HG03378 (cell line): Measurements from ENCODE around the gene MICAL1.
"Not testable (repeated sequence)": the region's sequence is repeated elsewhere in the genome, so short reads cannot be mapped to it uniquely, and the experiment has no call there.

Experiments used
- ATAC-seq: cut with Tn5 transposase; IDR thresholded peaks from one replicate; pipeline ENCODE4 v1.9.1; 2021; ENCODE audit warnings: mild to moderate bottlenecking, moderate library complexity; ENCODE audit not compliant: unreplicated experiment

Gene MICAL1

DNA sequence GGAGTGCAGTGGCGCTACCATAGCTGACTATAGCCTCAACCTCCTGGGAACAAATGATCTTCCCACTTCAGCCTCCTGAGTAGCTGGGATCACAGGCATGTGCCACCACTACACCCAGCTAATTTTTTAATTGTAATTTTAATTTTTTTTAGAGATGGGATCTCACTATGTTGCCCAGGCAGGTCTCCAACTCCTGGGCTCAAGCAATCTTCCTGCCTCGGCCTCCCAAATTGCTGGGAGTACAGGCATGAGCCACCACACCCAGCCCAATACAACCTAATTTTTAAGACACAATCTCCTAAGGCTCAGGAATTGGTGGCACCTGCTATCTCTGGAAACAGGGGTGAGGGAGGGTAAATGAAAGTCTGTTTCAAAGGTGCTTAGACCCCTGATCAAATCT lies 21.6 kb upstream of the MICAL1 start:
- no peak for ATAC-seq

DNA sequence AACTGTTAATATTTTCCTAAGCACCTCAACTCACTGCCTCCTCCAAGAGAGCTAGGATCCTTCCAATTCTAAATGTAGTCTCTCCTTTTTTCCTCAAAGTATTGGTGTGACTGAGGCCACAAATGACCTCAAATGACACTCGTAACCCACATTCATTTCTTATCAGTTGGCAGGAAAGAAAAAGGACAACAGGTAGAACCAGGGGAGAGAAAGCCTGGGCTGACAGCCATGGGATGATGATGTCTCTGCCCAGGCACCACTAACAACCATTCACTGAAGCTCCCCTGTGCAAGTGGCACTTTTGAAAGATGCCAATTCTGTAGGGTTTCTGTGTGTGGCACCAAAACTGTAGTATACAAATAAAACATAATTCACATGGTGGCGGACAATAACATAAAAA lies 20.1 kb upstream of the MICAL1 start:
- ATAC-seq = no peak

DNA sequence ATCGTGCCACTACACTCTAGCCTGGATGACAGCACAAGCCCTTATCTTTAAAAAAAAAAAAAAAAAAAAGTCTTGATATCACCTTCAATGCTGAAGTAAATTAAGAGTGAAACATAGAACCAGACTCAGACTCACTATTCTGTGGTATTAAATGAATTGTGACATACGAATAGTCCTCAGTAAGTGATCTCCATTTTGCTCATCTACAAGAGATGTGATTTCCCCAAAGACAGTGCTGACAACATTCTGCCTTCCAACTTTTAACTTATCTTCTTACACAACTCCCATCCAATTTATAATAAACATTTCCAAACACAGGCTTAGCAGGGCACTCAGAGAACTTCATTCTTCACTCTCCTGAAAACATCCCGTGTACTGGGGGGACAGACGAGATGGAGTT lies 19.4 kb upstream of the MICAL1 start:
- no peak for ATAC-seq

DNA sequence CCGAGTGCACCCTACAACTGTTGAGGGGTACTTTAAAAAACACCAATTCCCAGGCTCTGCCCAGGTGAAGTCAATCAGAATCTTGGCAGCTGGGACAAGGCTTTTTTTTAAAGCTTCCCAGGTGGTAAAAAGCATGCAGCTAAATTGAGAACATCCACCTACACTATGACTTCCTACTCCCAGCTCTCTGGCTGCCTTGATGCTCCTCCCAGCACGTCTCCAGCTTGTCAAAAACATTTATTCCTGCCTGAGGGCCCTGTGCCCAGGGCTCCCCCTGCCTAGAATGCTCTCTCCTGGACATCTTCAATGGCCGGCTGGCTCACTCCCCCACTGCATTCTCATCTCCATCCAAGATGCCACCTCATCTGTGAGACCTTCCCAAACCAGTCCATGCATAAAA lies 17.5 kb upstream of the MICAL1 start:
- ATAC-seq = no peak

DNA sequence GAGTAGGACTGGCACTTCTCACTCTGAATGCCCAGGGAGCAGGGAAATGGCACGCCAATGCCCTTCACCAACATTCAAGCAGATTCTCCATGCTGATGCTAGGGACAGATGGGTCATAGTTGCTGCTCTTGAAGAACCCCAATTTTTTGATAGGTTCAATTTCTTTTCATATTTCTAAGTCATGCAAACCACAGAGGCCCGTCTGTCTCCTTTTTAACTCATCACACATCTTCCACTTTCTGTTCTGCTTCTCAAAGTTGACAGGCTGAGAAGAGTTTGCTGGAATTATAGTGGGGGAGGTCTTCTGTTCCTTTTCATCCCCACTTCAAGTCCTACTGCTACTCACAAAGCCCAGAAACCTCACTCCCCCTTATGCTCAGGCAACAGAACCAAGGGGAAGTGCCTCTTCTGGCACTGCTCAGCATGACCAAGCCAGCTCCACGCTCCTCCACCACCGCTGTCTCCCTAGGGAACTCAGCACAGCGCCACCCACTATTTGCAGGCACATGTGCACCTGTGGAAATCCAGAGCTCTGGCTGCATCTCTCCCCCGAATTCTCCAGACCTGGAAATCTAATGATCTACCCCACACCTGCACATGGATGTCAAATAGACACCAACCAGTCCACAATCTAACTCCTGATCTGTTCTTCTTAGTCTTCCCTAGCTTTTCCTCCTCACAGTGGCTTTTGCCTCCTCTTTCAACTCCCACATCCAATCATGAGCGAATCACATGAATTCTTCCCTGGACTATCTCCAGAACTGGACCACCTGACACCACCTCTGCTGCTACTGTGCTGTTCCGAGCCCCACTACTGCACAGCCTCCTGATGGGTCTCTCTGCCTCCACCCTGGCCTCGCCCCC lies 16.8 kb upstream of the MICAL1 start:
- ATAC-seq = peak; percentile 68

DNA sequence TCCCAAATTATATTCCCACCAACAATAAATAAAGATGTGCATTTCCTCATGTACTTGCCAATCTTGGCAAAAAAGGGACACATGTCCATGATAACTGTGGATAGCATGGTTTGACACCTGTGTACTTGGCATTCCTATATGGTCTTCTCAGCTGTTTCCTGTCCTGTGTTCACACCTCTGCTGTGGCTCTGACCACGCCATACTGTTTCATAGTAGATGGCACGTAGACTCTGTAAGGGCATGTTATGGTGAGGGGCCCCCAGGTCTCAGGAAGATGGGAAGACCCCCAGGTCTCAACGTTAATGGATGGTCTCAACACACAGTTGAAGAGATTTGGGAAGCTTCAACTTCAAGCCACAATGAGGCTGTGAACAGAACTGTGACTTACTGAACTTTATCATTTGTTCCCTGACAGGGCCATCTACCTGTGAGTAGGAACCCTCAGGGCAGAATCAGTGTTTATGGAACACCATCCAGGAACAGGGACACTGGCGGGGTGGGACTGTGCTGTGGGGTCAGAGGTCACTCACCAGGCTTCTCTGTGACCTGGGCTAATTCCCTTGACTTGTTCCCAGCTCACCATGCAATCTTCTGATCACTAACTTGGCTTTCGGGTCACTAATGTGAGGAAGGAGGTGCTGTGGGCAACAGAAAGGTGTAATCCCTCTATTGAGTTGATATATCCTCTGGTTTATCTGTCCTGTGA lies 15.7 kb upstream of the MICAL1 start:
- no peak for ATAC-seq

DNA sequence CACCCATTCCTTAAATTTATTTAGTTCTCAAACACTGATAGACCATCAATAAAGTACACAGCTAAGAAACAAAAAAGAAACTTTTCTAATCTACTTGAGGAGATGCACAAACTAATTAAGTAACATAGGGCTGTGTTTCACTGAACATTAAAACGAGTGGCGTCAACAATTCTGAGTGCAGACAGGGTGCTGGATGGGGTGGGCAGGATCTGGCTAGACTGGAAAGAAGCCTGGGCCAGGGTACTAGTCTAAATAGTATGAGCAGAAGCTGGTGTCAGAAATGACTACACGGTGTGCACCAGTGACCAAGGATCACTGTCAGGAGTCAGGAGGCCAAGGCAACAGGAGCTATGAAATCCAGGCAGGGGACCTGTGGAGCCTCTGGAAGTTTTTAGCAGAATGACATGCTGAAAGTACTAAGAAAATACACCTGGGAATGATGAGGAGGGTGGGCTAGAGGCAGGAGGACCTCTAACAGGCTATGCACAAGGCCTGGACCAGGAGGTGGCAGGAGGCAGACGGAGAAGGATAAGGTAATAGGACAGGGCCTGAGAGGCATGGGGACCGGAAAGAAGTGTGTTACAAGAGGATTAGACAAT lies 14.1 kb upstream of the MICAL1 start:
- no peak for ATAC-seq

DNA sequence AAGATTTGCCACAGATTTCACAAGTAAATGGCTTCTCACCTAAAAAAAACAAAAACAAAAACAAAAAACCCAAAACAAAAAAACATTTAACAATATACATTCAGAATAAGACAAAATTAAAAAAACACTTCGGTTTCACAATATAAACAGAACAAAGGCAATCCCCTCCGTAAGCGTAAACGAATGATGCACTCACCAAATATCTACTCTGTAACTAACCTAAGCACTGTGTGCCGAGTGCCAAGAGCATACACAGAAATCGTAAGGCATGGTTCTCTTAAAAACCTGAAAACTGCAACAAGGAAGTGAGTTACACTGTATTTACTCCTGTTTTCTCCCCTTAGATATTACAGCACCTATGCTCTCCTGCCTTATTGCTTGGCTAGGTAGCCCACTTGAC lies 12.1 kb upstream of the MICAL1 start:
- ATAC-seq = no peak

DNA sequence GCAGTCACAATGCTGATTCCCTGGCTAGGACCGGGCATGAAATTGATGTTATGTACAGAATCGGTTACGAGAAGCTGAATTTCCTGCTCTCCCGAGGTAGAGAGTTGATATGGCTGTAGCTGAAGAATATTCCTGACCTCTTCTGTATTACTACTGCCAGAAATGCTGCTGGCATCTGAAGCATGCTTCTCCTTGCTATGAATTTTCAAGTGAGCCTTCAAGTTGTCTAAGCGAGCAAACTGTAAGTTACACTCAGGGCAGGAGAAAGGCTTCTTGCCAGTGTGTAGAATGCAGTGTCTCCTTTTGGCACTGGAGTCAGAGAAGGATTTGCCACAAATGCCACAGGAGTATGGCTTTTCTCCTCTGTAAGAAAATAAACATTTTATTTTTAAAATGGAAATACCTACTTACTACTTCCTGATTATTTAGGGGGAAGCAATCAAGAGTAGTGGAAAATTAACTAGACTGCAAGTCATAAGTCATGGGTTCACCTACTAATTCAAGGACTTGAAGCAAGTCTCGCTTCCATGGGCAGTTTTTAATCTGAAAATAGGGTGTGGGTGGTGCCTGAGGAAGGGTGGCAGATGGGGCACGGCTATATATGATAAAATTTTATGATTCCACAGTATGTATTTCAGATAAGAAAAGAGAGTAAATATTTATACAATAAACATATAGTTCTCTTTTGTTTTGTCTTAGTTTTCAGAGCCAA lies 10.8 kb upstream of the MICAL1 start:
- no peak for ATAC-seq

DNA sequence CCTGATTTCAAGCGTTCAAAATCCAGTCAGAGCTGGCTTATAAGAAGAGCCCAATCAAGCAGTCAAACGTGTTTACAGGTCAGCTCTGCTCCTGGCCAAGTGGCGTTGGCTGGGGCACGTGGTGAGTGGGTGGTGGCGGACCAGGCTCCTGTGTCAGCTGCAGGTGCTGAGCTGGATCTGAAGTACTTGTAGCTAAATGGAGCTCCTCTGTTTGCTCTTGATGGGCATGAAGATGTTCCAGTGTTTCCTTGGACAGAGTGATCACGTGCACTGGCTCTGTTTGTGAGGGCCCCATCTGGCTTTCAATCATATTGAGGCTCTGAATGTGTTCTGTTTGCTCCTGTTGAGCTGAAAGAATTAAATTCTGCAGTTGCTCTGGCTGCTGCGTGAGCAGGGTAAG lies 10.2 kb upstream of the MICAL1 start:
- no peak for ATAC-seq

DNA sequence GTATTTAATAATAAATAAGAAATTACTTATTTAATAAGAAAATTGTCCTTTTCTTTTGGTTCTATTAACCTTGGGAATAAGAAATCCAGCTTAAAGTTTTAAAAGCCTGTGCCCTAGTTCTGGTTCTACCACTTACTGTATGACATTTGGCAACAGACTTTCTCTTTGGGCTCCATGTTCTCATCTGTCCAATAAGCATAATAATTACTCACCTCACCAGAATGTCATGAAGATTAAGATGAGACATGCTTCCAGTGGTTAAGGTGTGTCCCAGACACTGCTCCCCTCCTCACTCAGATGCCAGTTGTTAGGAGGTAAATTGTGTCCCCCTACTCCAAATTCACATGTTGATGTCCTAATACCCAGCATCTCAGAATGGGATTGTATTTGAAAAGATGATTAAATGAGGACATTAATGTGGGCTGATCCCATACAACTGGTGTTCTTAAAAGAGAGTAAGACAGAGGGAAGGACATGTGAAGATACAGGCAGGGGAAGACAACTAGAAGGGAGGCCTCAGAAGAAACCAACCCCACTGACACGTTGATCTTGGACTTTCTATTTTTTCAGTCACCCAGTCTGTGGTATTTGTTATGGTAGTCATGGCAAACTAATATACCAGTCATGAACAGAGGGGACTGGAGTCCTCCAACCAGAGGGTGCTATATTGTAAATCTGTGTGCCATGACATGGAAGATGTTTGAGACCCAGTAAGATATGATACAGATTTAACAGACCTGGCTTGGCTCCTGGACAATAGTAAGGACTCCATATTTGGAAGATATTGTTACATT lies 6.4 kb upstream of the MICAL1 start:
- no peak for ATAC-seq

DNA sequence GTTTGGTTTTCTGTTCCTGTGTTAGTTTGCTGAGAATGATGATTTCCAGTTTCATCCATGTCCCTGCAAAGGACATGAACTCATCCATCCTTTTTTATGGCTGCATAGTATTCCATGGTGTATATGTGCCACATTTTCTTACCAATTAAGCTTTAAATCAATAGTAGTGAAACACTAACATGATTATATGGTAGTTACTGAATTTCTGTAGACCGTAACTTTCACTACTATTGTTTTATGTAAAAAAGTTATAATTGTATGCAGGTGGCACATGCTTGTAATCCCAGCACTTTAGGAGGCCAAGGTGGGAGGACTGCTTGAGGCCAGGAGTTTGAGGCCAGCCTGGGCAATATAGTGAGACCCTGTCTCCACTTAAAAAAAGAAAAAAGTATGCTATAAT lies 5.6 kb upstream of the MICAL1 start:
- not testable (repeated sequence) for ATAC-seq

DNA sequence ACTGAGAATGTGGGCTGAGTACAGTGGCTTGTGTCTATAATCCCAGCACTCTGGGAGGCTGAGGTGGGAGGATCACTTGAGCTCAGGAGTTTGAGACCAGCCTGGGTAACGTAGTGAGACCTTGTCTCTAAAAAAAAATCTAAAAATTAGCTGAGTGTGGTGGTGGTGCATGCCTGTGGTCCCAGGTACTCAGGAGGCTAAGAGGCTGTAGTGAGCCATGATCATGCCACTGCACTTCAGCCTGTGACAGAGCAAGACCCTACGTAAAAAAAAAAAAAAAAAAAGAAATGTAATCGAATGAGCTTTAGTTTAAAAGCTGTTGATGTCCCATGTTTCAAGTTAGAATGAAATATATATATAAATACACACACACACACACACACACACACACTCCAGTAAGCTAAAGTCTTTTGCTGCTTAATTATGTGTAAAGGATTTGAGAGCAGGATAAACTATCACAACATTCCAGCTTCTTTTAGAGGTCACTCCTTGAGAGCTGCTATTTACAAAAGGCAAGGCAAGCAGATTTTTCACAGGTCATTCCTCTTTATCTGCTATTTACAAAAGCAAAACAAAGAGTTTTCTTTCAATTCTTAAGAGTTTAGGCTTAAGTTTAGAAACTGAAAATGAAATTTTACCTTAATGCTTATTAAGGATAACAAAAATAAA lies 4.7 kb upstream of the MICAL1 start:
- ATAC-seq = no peak

DNA sequence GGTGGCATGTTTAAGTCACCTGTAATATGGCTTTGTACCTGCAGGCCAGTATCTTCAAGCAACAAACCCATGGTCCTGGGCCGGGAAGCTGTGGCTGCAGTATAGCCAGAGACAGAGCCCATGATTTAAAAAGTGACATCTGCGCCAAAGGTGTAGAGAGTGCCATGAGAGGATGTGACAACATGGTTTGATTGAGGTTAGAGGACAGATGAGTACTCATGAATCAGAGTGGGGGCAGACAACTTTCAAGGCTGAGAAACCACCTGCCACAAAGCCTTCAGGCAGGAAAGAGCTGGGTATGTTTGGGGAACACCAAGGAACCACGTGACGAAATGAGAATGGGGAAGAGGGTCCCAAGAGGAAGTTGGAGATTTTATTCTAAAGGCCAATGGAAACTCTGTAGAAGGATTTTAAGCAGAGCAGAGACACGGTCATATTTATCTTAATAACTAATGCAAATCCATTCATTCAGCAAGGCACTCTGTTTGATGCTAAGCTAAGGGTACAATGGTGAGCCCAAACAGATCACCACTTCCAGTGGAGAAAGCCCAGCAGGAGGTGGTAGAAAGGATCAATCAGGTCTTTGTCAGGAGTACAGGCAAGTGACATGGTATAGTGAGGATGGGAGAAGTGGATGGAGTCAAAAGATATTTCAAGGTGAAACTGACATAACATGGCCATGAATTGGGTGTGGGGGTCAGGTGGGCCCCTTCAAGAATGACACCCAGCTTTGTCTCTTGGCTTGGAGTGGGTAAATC lies 3.4 kb upstream of the MICAL1 start:
- peak; percentile 42 for ATAC-seq

DNA sequence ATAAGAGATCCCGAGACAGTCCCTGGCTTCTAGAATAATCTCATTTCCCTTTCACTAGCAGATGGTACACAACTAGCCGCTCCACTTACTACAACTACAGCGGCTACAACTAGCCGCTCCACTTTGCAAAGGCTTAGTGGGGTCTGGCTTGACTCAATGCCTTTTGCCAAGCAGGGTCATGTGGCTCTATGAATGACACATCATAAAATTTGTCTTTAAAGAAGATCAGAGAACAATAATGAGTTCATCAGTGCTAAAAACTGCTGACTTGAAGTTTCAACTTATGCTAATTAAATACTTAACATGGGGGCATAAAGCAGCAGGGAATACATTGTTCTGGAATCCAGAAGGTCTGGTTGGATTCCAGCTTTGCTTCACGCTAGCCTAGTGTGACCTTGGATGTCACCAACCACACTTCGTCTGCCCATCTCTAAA lies 2.0 kb upstream of the MICAL1 start:
- ATAC-seq = no peak

DNA sequence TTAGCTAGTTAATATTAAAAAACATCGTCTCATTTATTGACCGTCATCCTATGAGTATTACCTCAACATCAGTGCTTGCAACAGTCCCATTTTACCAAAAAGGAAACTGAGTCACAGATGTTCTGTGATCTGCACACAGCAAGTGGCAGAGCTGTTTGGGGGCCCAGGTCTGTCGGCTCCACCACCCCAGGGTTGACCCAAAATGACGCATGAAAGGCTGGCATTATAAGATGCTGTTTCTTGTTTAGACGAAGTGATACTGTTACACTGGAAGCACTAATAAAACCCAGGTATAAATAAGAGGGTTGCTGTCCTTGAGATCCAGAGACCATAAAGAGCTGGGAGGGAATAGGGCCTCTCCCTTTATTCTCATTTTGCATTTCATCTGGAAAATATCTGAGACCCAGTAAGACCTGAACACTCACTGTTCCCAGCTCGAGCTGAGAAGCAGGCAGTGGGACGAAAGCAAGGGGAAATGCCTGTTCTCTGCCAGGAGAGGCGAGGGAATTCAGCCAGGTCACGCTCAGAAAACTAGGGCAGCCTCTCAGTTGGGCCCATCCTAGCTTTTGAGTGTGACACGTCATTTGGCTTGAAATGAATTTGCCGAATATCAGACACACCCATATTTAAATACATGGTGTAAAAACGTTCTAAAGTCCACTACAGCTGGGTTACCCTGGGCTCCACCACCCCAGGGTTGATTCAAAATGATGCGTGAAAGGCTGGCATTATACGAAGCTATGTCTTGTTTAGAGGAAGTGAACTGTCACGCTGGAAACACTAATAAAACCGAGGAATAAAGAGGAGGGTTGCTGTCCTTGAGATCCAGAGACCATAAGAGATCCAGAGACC lies 1.4 kb upstream of the MICAL1 start:
- no peak for ATAC-seq

DNA sequence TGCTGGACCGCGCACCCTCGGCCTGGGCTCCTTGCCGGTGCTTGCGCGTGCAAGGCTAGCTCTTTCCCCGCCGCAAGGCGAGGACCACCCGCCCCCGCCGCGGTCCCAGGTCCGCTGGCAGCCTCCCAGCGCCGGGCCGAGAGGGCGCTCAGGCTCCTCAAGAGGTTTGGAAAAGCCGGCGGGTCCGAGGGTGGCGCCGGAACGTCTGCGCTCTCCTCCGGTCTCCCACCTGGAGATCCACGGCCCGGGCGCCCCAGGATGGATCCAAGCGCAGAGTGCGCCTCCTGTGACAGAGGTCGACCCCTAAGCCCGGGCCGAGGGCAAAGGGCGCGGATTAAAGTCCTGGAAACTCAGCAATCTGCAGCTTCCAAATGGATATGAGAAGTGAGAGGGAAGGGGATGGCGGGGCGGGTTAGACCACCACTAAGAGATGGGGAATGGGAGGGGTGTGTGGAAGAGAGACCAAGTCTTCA lies 575 bp upstream of the MICAL1 start:
- no peak for ATAC-seq
